ENCODE data around the gene XRCC4. TPM values are rescaled to one million over a fixed set of nuclear protein-coding genes. Genes with fewer than 3 reads are reported as not detected.

XRCC4 gene
- total RNA-seq, 1 experiment from 2014 or later = 13.8 TPM

GRCh38 chr5:83044926-83045325 lies 32.4 kb upstream of the XRCC4 start:
- Histone ChIP-seq H3K79me2 (ENCODE audit: low read length) (no peaks in the 10 kb centered on the region), H3K4me1 (ENCODE audit: insufficient read depth, low read length) (no peaks in the 10 kb centered on the region), H3K27me3 (ENCODE audit: low read length) (no peaks in the 10 kb centered on the region), H3K36me3 (ENCODE audit: low read depth, low read length) (0 out of 2 replicates have a peak, but pooled peaks cover 1% of the 10 kb centered on the region), H3K9me2 (replicated peaks; ENCODE audit: low read length) (no peaks in the 10 kb centered on the region), H4K20me1 (ENCODE audit: low read length) (no peaks in the 10 kb centered on the region), H3K27ac (ENCODE audit: low read length) (no peak overlapping the region), H2AFZ (ENCODE audit: low read length) (no peak overlapping the region), H3F3A (ENCODE audit: low read length, unreplicated experiment) (no peaks in the 10 kb centered on the region), H3K4me2 (ENCODE audit: low read length) (no peak overlapping the region), H3K9ac (ENCODE audit: low read length) (no peak overlapping the region), H3K4me3 (ENCODE audit: low read length) (no peak overlapping the region), H3K9me3 (ENCODE audit: low read length) (no peaks in the 10 kb centered on the region)
- TF ChIP-seq EZH2phosphoT487 (IDR thresholded peaks at IDR 0.05; ENCODE audit: borderline replicate concordance, low read length) = no peak
- no peak for TF ChIP-seq CTCF (conservative IDR thresholded peaks at IDR 0.05; ENCODE audit: low read depth, low read length)
- TF ChIP-seq EZH2 (IDR thresholded peaks at IDR 0.05; ENCODE audit: low read length, unreplicated experiment) = no peak
- intact Hi-C loops (cut with micrococcal nuclease) = no loop called here
- ATAC-seq (peak; percentile 20; the same call in 1 of the 2 replicates), DNase-seq (no peak)
- no TSS peak for BruUV-seq (replicated peaks)
- CTCF ChIA-PET = no interaction called here
- POLR2A ChIA-PET (ENCODE audit: unreplicated experiment) = no interaction called here

- ATAC-seq = no peak
Measured at GRCh38 chr5:83048277-83048676, 29.1 kb upstream of the XRCC4 start.

More at GRCh38 chr5:83048277-83048676, 29.1 kb upstream of the XRCC4 start:
- CTCF ChIA-PET = interaction anchor here (0.7 kb wide), 1 partner anchor 407 kb away, joined by 6 read pairs; no protein-coding TSS in a partner anchor
- no peaks in the 10 kb centered on the region for H4K20me1 ChIP-seq (ENCODE audit: low read length)
- DNase-seq = no peak
- H2AFZ ChIP-seq (ENCODE audit: low read length) = no peak overlapping the region
- H3K4me1 ChIP-seq (ENCODE audit: insufficient read depth, low read length) = no peaks in the 10 kb centered on the region
- H3K9me3 ChIP-seq (ENCODE audit: low read length) = no peaks in the 10 kb centered on the region
- H3K9me2 ChIP-seq (replicated peaks; ENCODE audit: low read length) = no peaks in the 10 kb centered on the region
- no peak overlapping the region for H3K4me2 ChIP-seq (ENCODE audit: low read length)
- peaks cover 7% of the 10 kb centered on the region; the same call in 1 of the 2 replicates for H3K36me3 ChIP-seq (ENCODE audit: low read depth, low read length)
- TF ChIP-seq EZH2 (IDR thresholded peaks at IDR 0.05; ENCODE audit: low read length, unreplicated experiment) (no peak), CTCF (conservative IDR thresholded peaks at IDR 0.05; ENCODE audit: low read depth, low read length) (no peak), EZH2phosphoT487 (IDR thresholded peaks at IDR 0.05; ENCODE audit: borderline replicate concordance, low read length) (no peak)
- no peak overlapping the region for H3K9ac ChIP-seq (ENCODE audit: low read length)
- intact Hi-C loops (cut with micrococcal nuclease) = no loop called here
- no peaks in the 10 kb centered on the region for H3K27me3 ChIP-seq (ENCODE audit: low read length)
- POLR2A ChIA-PET (ENCODE audit: unreplicated experiment) = no interaction called here
- no TSS peak for BruUV-seq (replicated peaks)
- no peaks in the 10 kb centered on the region for H3K79me2 ChIP-seq (ENCODE audit: low read length)
- no peaks in the 10 kb centered on the region for H3F3A ChIP-seq (ENCODE audit: low read length, unreplicated experiment)
- no peak overlapping the region for H3K4me3 ChIP-seq (ENCODE audit: low read length)
- H3K27ac ChIP-seq (ENCODE audit: low read length) = no peak overlapping the region
